ENCODE measurements around the gene PAIP2.
"Not testable (repeated sequence)": the region's sequence is repeated elsewhere in the genome, so short reads cannot be mapped to it uniquely, and the experiment has no call there.

Gene PAIP2

GRCh38 chr5:139409116-139409515 lies 67.5 kb downstream of the PAIP2 start:
- not testable (repeated sequence) for DNase-seq

GRCh38 chr5:139410121-139410992 lies 68.7 kb downstream of the PAIP2 start:
- DNase-seq: peak in 1 of 56 donors; percentile 28

GRCh38 chr5:139410993-139411828 lies 69.6 kb downstream of the PAIP2 start:
- peak in 2 of 56 donors; percentile 20 to 33 for DNase-seq

- no peak for DNase-seq
Measured at GRCh38 chr5:139413153-139413552, 71.5 kb downstream of the PAIP2 start.

GRCh38 chr5:139413963-139414362 lies 72.3 kb downstream of the PAIP2 start:
- no peak for DNase-seq

GRCh38 chr5:139414581-139415130 lies 73.0 kb downstream of the PAIP2 start:
- DNase-seq: peak in 24 of 56 donors; percentile 17 to 66 (median 34)

- peak in 54 of 56 donors; percentile 30 to 92 (median 76) for DNase-seq
Measured at GRCh38 chr5:139415221-139415861, 73.7 kb downstream of the PAIP2 start.

GRCh38 chr5:139415869-139416268 lies 74.2 kb downstream of the PAIP2 start:
- DNase-seq: no peak

GRCh38 chr5:139416651-139417050 lies 75.0 kb downstream of the PAIP2 start:
- no peak for DNase-seq

- peak in 5 of 56 donors; percentile 20 to 44 (median 22) for DNase-seq
Measured at GRCh38 chr5:139417214-139417613, 75.6 kb downstream of the PAIP2 start.

GRCh38 chr5:139418793-139419192 lies 77.1 kb downstream of the PAIP2 start:
- DNase-seq: no peak
